Transverse colon (tissue), 4 donors: Measurements from ENCODE around the gene SRSF3.

Experiments
- CTCF ChIP-seq, 5 experiments: fragments of 200-600 bp in 3 of 5; fragments of 450-650 bp in 2 of 5; sonication (generic) in 3 of 5; IDR thresholded peaks; 1 replicate in 2 of 5; 2 replicates in 3 of 5; pipeline ENCODE4 v1.5.1; 2016 to 2017; ENCODE audit warnings: antibody characterized with exemption in 5 of 5, inconsistent platforms in 3 of 5, mild to moderate bottlenecking in 2 of 5, moderate library complexity in 1 of 5
- EP300 ChIP-seq: sonication (generic); formaldehyde crosslinking; IDR thresholded peaks from one replicate; pipeline ENCODE4 v1.6.1; 2017; ENCODE audit warnings: antibody characterized with exemption, low read depth
- POLR2A ChIP-seq: fragments of 450-650 bp; IDR thresholded peaks from one replicate; pipeline ENCODE4 v1.6.1; 2016; ENCODE audit warnings: antibody characterized with exemption, mild to moderate bottlenecking, moderate library complexity
- POLR2AphosphoS5 ChIP-seq, 3 donors: sonication (generic); formaldehyde crosslinking; IDR thresholded peaks; one replicate each; pipeline ENCODE4 v1.6.1; 2016; ENCODE audit warnings: antibody characterized with exemption in 3 of 3

- TF ChIP-seq CTCF (IDR thresholded peaks at IDR 0.05) (no peak), EP300 (no peak), POLR2AphosphoS5 (IDR thresholded peaks at IDR 0.05) (no peak), POLR2A (no peak)
Measured at GRCh38 chr6:36566418-36566905, 27.7 kb upstream of the SRSF3 start.
